Fibroblast of skin of right quadriceps (primary cell): Measurements from ENCODE around the gene BCL7B.
A peak's percentile ranks its signal among the peaks of the same experiment; 100 is the strongest.
"Not testable (repeated sequence)": the region's sequence is repeated elsewhere in the genome, so short reads cannot be mapped to it uniquely, and the experiment has no call there.

Experiments used
- DNase-seq: peaks from one replicate; pipeline ENCODE4 v3.0.0-alpha.2; 2013

The BCL7B gene

GRCh38 chr7:73557397-73558257 lies at the start of gene BCL7B:
Gene BCL7B (minus strand): TSS chr7:73557690. CDS start chr7:73557578, 112 bp downstream.
- DNase-seq = peak; percentile 65

DNA sequence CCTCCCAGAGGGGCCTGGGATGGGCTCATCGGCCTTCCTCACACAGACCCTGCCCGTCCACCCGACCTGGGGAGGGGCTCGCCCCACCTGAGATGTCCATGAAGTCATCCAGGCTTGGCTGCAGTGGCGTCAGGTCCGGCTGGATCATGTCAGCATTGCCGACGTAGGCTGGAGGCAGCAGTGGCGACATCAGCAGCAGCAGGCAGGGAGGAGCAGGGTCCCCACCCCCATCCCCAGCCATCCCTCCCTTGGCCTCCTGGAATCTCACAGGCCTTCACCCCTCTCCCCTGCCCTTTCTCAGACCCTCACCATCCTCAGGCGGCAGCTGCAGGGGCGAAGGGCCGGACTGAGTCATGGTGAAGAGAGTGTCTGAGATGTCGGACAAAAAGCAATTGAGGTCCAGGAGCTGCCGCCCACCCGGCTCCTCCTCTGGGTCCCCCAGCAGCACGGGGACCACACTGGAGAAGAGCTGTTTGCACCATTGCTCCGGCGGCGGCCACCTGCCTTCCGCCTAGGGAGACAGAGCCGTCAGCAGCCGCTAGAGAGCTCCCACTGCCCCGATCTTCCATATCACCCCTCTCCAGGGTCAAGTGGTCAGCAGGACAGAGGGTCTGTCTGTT lies 48.2 kb upstream of the BCL7B start:
- no peak for DNase-seq

DNA sequence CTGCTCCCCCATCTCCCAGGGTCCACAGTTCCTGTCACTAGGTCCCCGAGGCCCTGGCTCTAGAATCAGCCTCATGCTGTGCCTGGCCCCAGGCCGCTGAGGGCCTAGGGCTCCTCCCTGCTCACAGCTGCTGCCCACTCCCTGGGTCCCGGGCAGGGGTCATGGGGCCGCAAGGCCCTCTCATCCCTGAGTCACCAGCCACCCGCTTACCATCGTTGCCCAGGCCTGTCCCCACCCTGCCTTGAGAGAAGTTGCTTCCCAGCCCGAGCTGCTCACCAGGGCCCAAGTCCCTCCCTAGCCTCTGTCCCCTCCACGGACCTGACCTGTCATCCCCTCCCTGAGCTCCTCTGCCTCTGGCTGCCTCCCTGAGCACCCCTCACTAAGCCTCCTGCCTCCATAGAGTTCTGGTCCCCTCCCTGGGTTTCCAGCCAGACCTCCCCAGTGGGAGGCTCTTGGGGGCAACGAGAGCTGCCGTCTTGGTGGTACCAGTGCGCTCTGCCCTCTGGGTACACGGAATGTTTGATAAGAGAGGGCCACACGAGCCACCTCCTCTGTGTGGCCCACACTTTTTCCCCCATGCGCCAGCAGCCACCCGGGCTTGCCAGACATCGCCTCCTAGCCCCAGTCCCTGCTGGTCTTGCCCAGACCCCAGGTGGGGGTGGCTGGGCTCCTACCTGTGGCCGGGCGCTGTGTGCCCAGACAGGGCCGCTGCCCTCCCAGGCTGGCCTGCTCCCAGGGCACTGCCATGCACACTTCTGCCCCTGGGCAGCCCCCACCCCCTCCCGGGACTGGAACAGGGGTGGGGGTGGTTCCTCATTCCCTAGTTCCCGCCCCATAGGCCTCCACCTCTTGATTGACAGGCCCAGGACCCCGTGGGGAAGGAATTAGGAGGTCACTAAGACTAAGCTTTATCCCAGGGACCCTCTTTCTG lies 45.5 kb upstream of the BCL7B start:
- DNase-seq = no peak

DNA sequence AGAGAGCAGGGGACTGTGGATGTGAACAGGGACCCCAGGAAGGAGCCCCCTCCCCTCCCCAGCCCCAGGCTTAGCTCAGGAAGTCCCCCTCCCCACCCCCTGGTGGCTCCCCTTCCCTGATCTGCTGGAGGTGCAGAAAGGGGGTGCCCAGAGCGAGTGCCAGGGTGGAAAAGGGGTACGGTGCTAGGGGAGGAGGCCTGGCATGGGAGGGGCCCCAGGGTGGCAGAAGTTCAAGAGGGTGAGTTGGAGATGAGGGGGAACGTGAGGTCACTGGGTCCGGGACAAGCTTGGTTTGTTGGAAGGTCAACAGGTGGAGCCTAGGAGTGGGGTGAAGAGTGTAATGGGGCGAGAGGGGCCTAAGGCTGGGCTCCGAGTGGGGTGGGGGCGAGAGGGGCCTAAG lies 42.4 kb upstream of the BCL7B start:
- no peak for DNase-seq

- no peak for DNase-seq
These were observed 41.8 kb upstream of the BCL7B start for GRCh38 chr7:73599151-73599882.

DNA sequence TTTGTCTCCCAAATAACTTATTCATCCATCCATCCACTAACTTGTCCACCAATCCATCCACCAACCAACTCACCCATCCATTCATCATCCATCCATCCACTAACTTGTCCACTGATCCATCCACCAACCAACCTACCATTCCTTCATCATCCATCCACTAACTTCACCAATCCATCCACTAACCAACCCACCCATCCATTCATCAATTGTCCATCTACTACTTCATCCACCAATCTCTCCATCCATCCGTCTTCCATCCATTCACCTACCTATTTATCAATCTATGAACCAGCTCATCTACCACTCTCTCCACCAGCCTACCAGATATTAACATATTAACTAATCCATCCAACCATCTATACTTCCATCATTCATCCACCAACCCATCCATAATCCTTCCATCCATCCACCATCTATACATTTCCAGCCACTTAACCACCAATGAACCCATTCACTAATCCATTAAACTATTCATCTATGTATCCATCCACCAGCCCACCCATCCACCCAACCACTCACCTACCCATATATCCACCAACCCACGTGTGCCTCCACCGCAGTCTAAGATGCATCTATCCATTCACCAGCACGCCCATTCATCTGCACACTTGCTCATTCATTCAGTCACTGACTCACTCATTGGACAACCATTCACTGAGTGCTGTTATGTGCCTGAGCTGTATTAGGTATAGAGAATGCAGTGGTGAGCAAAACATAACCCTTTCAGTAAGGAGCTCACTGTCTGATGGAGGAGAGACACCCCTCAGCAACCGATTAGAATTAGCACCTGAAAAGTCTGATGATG lies 40.7 kb upstream of the BCL7B start:
- no peak for DNase-seq

- DNase-seq = no peak
These were observed 38.9 kb upstream of the BCL7B start for GRCh38 chr7:73596191-73597065.

GRCh38 chr7:73595358-73595757 lies 37.9 kb upstream of the BCL7B start:
- no peak for DNase-seq

DNA sequence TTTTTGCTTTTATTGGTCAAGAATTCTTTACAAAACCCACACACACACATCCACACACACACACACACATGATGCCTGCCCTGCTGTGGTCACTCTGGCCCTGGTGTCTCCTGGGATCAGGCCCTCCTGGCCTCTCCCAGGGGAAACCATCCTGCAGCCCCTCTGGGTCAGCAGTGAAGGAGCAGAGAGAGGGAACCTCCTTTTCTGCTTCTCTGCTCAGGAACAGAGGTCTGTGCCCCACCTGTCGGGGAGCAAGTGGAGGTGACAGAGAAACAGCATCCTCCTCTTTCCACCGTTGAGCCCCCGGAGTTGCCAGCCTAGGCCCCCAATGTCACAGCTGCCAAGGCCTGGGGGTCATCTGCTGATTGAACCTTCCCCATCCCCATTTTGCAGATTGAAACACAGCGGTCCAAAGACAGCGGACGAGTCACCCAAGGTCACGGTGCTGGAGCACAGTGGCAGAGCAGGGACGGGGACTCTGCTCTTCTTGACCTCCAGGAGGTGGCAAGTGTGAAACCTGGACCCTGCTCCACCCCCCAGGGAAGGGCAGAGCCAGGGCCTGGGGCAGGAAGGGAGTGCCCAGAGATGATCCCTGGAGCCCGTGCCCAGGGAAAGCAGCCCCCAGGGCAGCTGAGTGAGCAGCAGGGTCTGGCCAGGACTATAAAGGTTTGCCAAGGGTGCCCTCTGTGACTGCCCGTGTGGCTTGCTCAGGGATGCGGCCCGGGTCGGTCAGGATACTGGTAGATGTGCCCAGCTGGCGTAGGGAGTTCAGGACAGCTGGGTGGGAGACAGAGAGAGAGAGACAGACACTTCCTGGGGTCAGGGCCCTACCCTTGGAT lies 35.9 kb upstream of the BCL7B start:
- no peak for DNase-seq

DNA sequence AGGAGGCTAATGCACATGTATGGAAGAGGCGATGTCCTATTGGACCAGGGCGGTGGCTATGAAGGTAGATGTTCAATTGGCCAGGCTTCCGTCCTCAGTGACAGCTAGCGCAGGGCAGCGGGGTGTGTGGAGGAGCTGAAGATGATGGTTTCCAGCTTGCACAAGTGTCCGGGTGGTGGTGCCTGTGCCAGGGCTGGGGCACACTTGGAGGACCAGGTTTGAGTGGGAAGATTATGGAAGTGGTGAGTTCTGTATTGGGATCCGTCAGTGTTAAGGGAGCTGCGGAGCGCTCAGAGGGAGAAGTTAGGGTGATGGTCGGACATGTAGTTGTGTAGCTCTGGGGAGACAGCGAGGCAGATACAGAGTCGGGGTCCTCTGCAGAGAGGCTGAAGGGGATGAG lies 29.4 kb upstream of the BCL7B start:
- DNase-seq = no peak

DNA sequence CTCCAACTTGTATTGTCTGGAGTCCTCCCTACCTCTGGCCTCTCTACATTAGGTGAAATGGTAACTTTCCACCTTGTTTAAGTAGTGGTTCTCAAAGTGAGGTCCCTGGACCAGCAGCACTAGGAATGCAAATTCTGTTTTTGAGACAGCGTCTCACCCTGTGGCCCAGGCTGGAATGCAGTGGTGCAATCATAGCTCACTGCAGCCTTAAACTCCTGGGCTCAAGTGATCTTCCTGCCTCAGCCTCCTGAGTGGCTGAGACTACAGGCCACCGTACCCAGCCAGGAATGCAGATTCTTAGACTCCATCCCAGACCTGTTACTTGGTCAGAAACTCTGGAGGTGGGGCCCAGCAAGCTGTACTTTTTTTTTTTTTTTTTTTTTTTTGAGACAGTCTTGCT lies 27.7 kb upstream of the BCL7B start:
- DNase-seq = no peak

GRCh38 chr7:73582664-73583202 lies 25.2 kb upstream of the BCL7B start:
- DNase-seq = no peak

GRCh38 chr7:73581006-73581405 lies 23.5 kb upstream of the BCL7B start:
- not testable (repeated sequence) for DNase-seq

DNA sequence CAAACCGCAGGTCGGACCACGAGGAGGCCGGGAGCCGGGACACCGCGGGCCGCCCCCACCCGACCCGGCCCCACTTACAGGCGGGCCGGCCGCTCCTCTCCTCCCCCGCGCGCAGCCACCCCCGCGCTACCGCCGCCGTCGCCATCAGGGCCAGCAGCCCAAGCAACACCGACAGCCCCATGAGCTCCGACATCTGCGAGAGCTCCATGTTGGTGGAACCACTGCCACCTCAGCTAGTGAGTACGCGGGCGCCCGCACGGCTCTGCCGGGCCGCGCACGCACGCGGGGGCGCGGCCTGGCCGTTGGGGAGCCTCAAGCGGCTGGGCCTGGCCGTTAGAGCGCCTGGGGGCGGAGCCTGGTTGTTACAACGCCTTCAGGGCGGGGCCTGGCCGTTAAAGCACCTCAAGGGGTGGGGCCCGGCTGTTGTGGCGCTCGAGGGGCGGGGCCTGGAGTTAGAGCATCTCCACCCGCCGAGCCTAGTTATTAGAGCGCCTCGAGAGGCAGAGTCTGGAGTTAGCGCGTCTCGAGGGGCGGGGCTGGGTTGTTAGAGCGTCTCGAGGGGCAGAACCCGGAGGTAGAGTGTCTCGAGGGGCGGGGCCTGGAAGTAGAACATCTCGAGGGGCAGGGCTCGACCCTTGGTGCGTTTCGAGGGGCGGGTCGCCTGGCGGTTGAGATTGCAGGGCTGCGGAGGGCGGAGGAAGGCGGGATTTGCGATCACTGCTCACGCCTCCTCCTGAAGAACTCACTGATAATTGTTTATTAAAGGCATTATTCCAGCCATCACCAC lies 21.0 kb upstream of the BCL7B start, which contains the start of gene TBL2:
Gene TBL2, minus strand, starts transcription at position 238 of the 787 bp plus-strand sequence. Its CDS starts 30 bp downstream, at position 208.
- DNase-seq = peak; percentile 98

- no peak for DNase-seq
These were observed 20.3 kb upstream of the BCL7B start for GRCh38 chr7:73577627-73578341.

- DNase-seq = no peak
These were observed 16.3 kb upstream of the BCL7B start for GRCh38 chr7:73573791-73574190.

- DNase-seq = no peak
These were observed 15.8 kb upstream of the BCL7B start for GRCh38 chr7:73573276-73573675.

DNA sequence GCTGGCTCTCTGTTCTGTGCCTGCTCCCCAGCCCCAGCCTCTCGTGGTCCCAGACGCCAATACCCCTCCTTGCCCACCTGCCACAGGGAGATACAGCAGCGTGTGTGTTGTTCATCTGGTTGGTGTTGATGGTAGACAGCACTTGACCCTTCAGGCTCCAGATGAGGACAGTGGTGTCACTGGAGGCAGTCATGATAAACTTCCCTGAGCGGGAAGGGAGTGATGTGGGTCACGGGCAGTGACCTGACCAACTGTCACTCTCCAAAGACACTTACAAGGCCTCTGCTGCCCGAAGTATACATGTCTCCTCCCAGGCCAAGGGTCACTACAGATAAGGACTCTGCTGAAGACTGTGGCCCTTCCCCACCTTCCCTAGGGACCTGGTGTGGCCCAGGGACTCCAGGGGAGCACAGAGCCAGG lies 15.3 kb upstream of the BCL7B start:
- DNase-seq = no peak
